NCI-H146 treated with DMSO at 0.1 percent for 48 hours (cell line): ENCODE data around the gene C2CD4B.
A peak's percentile ranks its signal among the peaks of the same experiment; 100 is the strongest.

ENCODE experiments used
- DNase-seq: peaks from one replicate; lab custom pipeline; 2025; ENCODE audit not compliant: unreplicated experiment; lab: John Stamatoyannopoulos, UW

Gene C2CD4B, protein sequence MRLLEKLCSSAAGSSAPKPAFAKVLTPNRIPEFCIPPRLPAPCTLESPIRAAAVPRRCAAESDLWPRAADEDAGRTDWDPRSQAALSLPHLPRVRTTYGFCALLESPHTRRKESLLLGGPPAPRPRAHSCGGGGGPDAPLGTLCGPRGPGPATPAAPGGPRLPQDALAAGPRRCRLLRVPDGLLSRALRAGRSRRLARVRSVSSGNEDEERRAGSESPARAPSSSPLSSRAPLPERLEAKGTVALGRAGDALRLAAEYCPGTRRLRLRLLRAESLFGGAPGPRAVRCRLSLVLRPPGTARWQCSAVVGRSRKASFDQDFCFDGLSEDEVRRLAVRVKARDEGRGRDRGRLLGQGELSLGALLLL

DNA sequence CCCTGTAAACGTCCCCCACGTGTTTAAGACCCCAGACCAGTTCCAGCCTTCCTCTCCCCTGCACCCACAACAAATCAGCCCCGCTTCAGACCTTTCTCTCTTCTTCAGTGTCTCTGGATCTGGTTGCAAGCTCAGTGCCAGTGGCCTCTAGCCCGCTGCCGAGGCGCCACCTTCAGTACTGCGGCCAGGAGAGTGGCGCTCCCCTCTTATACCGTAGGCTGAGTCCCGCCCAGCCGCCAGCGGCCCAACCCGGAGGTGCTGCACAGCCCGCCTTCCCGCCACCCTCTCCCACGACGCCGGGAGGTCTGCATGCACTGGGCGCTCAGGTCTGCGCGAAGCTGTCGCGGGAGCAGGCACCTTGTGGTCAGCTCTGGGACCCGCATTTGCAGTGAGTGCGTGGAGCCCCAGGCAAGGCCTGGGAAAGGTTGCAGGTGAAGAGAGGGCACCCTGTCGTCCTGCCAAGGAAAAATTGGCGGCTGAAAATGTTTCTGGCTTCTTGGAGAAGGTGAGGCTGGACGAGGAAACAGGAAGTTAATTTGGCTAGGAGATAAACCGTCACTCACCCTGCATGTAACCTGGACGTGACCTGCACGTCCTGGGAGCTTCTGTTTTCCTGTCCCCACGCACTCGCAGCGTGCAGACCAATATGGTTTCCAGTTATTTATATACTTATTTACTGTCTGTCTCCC is at the start of gene C2CD4B:
Gene C2CD4B, minus strand, starts transcription at position 182 of the 689 bp plus-strand sequence. CDS start 301 bp downstream, outside the sequence.
- DNase-seq = no peak

DNA sequence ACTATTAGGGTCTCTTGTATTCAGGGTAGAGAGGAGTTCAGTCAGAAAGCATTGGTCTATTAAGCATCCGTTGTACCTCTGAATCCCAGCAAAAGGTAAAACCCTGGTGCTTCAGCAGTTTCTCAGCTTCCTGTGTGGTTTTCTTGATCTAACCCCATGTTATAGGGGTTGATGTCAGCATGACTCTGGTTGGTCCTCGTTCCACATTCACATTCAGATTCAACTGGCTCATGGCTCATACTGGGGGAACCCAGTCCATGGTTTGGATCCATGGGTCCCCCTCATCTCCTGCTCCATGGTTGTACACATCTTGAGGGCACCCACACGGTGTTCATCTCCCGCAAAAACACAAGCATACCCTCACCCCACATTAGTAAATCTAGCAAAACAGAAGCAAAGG is 47.7 kb upstream of the C2CD4B start:
- no peak for DNase-seq

DNA sequence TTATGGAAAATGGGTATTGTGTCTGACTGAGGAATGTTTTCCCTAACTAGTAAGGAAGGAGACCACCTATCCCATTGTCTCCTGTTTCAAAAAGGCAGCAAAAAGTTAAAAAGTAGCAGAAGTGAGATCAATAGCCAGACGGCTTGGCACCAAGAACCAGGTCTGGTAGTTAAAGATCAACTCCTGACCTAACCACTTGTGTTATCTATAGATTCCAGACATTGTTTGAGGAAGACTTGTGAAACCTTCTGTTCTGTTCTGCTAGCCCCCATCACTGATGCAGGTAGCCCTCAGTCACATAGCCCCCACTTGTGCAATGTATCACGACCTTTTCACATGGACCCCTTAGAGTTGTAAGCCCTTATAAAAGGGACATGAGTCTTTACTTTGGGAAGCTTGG is 46.3 kb upstream of the C2CD4B start:
- no peak for DNase-seq

DNA sequence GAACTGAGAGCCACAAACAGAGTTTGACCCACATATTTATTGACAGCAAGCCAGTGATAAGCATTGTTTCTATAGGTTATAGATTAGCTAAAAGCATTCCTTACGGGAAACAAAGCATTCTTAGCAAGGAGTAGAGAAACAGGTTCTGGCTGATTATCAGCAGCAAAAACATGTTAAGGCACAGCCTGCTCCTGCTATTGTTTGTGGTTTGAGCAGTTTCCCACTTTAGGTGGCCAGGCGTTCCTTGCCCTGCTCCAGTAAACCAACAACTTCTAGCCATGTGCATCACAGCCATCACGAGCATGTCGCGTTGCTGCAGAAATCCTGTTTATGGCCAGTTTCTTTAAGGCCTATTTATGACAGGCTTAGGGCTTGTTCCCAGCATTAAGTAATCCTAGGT is 44.7 kb upstream of the C2CD4B start:
- no peak for DNase-seq

DNA sequence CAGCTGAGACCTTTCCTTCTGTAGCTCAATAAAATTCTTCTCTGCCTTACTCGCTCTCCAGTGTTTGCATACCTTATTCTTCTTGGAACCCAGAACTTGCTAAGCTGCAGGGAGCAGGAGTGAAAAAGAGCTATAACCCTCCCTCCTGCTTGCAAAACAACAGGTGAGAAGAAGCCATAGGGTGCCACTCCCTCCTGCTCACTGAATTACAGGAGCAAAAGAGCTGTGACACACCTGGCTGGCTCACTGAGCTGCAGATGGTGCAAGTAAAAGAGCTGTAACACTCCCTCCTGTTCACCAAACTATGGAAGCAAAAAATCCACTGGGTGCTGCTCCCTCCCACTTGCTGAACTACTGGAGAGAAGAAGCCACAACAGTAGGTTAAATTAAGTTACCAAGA is 44.2 kb upstream of the C2CD4B start:
- no peak for DNase-seq

DNA sequence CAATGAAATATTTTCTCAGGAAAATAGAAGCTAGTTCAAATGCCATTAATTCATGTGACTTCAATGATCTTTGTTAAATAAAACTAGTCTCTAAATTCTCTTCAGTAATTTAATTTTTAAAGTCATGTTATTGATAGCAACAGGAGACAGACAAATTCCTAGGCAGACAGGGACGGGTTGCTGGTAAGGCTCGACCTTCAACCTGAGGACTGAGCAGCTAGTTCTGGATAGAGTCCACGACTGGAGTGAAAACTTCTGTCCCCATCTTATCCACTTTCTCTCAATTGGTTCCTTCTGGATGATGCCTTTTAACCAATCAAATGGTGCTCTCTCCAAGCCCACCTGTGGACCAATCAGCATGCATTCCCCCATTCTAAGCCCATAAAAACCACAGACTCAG is 43.8 kb upstream of the C2CD4B start:
- no peak for DNase-seq

DNA sequence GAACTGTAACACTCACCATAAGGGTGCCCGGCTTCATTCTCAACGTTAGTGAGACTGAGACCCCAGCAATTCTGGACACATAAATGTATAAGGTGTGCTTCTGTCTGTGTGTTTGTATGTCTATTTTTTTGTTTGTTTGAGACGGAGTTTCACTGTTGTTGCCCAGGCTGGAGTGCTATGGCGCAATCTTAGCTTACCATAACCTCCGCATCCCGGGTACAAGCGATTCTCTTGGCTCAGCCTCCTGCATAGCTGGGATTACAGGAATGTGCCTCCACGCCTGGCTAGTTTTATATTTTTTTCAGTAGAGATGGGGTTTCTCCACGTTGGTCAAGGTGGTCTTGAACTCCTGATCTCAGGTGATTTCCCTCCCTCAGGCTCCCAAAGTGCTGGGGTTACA is 43.3 kb upstream of the C2CD4B start:
- no peak for DNase-seq

DNA sequence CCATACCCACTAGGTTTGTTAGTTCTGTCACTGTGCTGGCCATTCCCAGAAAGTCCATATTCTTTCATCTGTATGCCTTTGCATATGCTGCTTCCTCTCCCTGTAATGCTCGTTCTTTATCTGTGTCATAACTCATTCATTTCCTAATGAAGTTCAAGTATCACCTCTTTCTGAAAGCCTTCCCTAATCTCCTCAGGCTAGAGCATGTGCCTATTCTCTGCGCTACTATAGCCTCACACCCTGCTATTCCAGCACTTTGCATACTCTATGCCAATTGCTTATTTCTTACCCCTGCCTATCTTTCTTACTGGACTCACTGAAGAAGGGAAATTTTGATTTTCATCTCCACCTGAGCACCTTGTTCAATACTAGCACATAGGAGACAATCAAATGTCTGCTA is 25.6 kb upstream of the C2CD4B start:
- no peak for DNase-seq

DNA sequence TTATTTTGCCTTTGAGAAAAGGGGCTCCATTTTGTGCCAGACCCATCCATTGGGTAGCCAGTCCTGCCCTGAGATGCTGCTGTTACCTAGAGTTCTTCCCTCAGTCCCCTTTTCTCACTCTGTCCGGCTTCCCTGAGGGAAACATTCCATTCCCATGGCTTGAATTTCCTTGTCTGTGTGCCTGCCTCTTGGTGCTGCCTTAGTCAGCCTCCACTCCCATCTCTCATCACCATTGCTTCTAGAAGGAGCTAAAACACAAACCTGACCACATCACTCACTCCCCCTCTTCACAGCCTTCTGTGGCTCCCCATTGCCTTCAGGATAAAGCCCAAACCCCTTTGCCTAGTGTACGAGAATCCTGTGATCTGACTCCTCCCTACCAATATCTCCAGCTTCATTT is 25.2 kb upstream of the C2CD4B start:
- DNase-seq = no peak

DNA sequence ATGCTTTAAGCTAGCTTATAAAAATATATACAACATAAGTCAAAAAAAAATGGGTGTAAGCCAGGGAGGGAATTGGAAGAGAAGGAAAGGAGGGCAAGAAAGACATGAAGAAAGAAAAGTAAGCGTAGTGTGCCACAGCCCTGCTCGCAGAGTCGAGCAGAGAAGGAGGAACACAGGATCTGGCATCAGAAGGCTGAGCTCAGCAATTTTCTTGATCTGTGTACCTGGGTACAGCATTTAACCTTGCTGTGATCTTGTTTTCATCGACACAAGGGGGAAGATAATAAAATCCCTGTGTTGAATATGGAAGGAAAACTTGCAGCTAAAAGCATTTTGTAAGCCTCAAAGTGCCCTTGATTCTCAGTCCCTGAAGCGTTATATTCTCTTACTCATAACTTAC is 23.7 kb upstream of the C2CD4B start:
- DNase-seq = no peak

DNA sequence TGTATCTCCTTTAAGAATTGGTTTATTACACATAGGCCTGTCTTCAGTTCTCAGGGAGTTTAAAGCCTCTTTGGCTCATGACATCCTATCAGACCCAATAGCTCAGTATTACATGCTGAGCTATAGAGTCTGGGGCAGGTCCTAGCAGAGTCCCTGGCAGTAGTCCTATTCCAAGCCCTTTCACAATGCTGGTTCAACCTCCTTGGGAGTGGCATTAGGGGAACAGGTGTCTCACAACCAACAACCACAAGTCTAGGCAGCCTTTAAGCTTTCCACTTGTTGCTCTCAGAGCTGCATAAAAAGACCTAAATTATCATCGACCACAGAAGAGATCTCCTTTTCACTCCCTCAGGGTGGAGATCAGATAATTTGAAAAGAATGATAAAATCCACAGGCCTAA is 22.8 kb upstream of the C2CD4B start:
- no peak for DNase-seq

DNA sequence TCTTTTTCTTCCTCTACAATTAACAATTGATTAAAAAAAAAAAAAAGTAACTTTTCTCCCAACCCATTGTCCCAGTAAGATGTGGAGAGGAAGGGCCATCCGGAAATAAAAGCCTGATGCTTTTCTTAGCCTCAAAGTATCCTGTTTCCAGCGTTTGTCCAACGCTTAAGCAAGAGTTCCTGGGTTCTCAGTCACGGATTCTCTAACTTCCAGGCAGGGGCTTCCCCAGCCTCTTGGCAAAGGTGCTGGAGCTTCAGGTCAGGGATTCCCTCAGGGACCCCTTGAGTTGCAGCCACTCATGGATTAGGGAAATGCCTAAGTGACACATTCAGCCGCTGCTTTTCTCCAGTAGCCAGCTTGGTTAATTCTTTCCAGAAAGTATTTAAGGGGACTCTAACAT is 22.3 kb upstream of the C2CD4B start:
- DNase-seq = no peak

DNA sequence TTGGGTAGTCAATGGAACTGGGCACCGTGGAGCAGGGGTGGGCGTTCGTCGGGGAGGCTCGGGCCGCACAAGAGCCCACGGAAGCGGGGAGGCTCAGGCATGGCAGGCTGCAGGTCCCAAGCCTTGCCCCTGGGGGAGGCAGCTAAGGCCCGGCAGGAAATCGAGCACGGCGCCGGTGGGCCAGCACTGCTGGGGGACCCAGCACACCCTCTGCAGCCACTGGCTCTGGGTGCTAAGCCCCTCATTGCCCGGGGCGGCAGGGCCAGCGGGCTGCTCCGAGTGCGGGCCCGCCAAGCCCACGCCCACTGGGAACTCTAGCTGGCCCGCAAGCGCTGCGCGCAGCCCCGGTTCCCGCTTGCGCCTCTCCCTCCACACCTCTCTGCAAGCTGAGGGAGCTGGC is 21.5 kb upstream of the C2CD4B start:
- no peak for DNase-seq

DNA sequence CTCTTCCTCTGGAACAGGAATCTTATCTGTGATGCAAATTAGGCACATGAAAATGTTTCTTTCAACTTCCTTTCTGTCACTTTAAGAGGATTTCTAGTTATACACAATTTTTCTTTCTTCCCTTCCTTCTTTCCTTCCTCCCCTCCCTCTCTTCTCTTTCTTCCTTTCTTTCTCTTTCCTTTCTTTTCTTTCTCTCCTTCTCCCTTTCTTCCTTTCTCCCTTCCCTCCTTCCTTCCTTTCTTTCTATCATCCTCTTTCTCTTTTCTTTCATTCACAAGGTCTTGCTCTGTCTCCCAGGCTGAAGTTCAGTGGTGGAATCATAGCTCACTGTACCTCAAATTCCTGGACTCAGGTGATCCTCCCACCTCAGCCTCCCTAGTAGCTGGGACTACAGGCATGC is 18.0 kb upstream of the C2CD4B start:
- DNase-seq = no peak

DNA sequence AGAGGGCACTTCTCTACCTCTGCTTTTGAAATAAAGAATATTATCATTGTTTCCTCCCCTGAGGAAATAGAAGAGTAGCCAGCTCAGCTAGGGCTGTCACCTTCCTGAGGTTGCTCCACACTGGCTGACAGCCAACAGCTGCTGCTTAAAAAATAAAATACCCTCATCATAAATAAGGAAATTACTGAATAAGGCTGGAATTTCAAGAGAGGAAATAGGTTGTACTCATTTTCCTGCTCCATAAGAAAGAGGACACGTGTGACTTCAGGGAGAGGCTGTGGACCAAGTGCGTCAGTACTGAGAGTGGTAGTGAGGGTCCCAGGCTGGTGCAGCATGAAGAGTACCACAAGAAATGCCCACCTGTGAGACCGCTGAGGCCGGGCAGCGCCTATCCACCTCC is 8.1 kb upstream of the C2CD4B start:
- no peak for DNase-seq

DNA sequence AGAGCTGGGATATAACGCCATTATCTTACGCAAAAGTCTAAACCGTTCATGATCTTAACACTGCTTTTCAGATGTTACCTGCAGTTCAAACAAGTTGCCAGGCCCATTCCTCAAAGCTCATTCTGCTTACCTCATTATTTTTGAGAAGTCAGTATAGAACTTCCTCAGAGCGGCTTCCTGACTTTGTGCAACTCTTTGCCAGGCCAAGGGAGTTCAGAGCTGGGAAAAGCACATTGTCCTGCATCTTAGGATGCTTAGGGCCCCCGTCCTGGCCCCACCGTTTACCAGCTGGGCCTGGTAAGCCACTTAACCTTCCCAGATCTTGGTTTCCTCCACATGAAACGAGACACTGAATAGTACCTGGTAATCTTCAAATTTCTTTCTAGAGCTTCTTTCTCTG is 6.8 kb upstream of the C2CD4B start:
- no peak for DNase-seq

DNA sequence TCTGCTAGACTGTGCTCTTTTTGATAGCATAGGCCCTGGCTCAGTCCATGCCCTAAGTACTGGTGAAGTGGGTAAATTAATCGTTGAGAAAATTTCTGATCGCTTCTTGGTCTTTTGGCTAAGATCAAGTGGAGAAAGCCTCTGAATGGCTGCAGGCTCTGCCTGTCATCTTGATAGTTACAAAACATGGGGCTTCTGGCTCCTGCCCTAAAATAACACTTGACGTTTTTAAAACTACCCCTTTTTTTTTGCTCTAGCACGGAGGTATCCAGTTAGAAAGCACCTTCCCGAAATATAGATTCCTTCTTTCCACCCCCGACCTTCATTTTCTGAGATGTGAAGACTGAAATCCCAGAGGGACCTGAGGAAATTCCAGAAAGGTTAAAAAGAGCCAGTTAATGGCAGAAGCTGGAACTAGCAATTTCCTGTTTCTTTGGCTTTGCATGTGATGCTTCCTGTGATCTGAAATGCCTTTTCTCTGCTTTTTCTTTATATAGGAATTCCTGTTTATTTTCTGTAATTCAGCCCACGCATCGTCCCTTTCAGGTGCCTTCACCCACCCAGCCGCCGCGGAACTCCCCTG is 799 bp upstream of the C2CD4B start:
- no peak for DNase-seq

DNA sequence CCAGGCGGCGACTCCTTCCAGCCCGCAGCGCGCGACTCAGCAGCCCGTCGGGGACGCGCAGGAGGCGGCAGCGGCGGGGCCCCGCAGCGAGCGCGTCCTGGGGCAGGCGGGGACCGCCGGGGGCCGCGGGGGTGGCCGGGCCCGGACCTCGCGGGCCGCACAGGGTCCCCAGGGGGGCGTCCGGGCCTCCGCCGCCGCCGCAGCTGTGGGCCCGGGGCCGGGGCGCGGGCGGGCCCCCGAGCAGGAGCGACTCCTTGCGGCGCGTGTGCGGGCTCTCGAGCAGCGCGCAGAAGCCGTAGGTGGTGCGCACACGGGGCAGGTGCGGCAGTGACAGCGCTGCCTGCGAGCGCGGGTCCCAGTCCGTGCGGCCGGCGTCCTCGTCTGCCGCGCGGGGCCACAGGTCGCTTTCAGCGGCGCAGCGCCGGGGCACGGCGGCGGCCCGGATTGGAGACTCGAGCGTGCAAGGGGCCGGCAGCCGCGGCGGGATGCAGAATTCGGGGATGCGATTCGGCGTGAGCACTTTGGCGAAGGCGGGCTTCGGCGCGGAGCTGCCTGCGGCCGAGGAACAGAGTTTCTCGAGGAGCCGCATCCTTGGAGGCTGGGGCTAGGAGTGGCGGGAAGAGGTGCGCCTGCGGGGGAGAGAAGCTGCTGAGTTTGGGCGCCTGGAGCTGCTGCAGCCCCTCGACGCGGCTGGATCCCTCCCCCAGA is 535 bp downstream of the C2CD4B start:
- no peak for DNase-seq

DNA sequence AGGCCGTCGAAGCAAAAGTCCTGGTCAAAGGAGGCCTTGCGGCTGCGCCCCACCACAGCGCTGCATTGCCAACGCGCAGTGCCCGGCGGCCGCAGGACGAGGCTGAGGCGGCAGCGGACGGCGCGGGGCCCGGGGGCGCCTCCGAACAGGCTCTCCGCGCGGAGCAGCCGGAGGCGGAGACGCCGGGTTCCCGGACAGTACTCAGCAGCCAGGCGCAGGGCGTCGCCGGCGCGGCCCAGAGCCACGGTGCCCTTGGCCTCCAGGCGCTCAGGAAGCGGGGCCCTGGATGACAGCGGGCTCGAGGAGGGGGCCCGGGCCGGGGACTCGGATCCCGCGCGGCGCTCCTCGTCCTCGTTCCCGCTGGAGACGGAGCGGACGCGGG is 1.1 kb downstream of the C2CD4B start:
- DNase-seq = peak; percentile 22

DNA sequence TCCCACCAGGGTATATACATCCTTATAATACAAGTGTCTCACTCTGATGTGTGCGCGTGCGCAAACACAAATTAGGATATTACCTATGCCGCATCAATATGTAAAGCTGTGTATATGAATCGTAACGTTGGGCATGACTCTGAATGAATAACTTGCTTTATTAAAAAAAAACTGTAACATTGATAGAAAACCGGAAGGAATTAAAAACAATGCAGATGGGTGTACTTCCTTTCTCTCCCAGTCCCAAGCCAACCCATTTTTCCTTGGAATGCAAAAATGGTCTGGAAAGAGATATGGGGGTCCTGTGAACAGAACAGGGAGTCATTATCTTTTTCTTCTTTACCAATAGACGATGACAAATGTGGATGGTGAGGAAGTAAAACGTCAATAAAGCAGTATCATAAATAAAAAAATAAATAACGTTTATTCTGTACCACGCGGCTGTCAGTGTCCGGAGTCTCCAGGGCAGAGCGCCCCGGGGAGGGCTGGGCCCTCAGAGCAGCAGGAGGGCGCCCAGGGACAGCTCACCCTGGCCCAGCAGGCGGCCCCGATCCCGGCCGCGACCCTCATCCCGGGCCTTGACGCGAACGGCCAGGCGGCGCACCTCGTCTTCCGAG is 1.6 kb downstream of the C2CD4B start:
- no peak for DNase-seq

DNA sequence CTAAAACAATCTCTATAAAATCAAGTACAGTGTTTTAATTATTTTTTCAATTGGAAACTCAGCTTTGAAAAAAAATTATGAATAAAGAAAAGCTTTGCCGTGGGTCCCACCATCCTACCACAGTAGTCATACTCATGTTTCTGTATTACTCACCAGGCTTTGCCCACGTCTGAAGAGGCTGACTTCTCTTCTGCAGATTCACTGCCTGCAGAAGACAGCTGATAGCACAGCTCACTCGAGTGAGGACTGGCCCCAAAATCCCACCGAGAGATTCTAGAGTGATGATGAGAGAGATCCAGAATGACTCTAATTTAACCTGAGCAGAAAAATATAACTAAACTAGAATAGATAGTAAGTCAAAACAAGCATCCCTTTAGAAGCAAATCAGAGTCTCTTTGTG is 11.9 kb downstream of the C2CD4B start:
- no peak for DNase-seq
